GM13977 (cell line): ENCODE results near the gene MTA2.

Source experiments
- DNase-seq: peaks from one replicate; pipeline ENCODE4 v3.0.0; 2012; ENCODE audit warnings: low spot score
- CTCF ChIP-seq: IDR thresholded peaks from 2 replicates; pipeline ENCODE4 v1.5.1; 2012; ENCODE audit warnings: mild to moderate bottlenecking, control low read depth; ENCODE audit not compliant: insufficient read depth; ENCODE audit errors: extremely low read depth, missing control alignments
- in situ Hi-C: fragments of 300-500 bp; cut with MboI; formaldehyde crosslinking; loops from one replicate; pipeline ENCODE4 v1.12.0; 2022; ENCODE audit warnings: low sequenced_read_pairs, low pct_unique_long_range_greater_than_20kb, mixed read lengths, inconsistent platforms; ENCODE audit not compliant: unreplicated experiment

The MTA2 gene

GRCh38 chr11:62613291-62613778 lies 11.7 kb upstream of the MTA2 start:
- in situ Hi-C loops: no loop called here
- TF ChIP-seq CTCF: no peak
- DNase-seq: no peak

- peak; percentile 96 for TF ChIP-seq CTCF
- peak; percentile 96 for DNase-seq
- in situ Hi-C loops: no loop called here
Observed at GRCh38 chr11:62612366-62613290, 11.0 kb upstream of the MTA2 start, which contains the start of the genes EML3 and ROM1. EML3 (minus strand) TSS chr11:62612775; CDS start chr11:62612457, 318 bp downstream. ROM1 (plus strand) TSS chr11:62613257; CDS start chr11:62613282, 25 bp downstream.

GRCh38 chr11:62611705-62612365 lies 10.2 kb upstream of the MTA2 start:
- DNase-seq: peak; percentile 78
- in situ Hi-C loops: no loop called here
- no peak for TF ChIP-seq CTCF

GRCh38 chr11:62610814-62611704 lies 9.4 kb upstream of the MTA2 start:
- in situ Hi-C loops: no loop called here
- DNase-seq: no peak
- no peak for TF ChIP-seq CTCF

- in situ Hi-C loops: no loop called here
- no peak for DNase-seq
- TF ChIP-seq CTCF: no peak
Observed at GRCh38 chr11:62610403-62610802, 8.7 kb upstream of the MTA2 start.

DNA sequence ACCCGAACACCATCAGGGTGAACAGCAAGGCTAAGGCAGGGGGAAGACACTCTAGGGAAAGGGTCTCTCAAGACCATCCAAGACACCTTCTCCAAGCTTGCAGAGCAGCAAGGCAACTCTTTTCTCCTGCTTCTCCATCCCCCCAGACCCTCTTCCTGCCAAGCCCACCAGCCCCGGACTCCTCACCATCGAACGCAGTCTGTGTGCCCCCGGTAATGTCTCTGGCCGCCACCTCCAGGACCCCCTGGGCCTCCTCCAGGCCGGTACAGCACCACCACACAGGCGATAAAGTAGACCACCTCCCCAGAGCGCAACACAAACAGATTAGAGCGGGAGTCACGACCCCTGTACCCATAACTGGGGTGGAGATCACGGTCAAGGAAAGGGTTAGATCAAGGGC lies 7.1 kb upstream of the MTA2 start:
- TF ChIP-seq CTCF: no peak
- no peak for DNase-seq
- in situ Hi-C loops: no loop called here
